Measurements from ENCODE around the gene TMCC2. TPM values are rescaled to one million over a fixed set of nuclear protein-coding genes. Genes with fewer than 3 reads are reported as not detected.

The TMCC2 gene
- total and polyA plus RNA-seq, 2 of the 8 experiments (the other 6 are each of a cell fraction or from before 2014, with no cell fraction given) = 6.7 to 6.8 TPM

GRCh38 chr1:205245096-205245495, 17.4 kb downstream of the TMCC2 start:
- Histone ChIP-seq H4K91ac (replicated peaks; ENCODE audit: insufficient read length, low read length) (no peak overlapping the region), H2BK5ac (ENCODE audit: low read depth, low read length) (no peak overlapping the region), H3K56ac (replicated peaks; ENCODE audit: insufficient read length, low read depth, low read length) (no peak overlapping the region), H4K5ac (ENCODE audit: insufficient read length, low read depth, low read length) (no peak overlapping the region), H2BK12ac (ENCODE audit: low read depth, low read length) (no peak overlapping the region), H3K9ac (replicated peaks in 1 of 4; ENCODE audit: extremely low read depth in 1 of 4, low read depth in 3 of 4, low read length in 3 of 4) (no peak overlapping the region), H3K4me1 (replicated peaks in 1 of 4; ENCODE audit: control insufficient read depth in 3 of 4, insufficient read depth in 4 of 4, low read length in 3 of 4) (peaks cover 0 to 4% (median 0%) of the 10 kb centered on the region in 4 experiments; a peak in 4 of 7 replicates), H3K14ac (ENCODE audit: insufficient read length) (no peak overlapping the region), H2BK120ac (replicated peaks; ENCODE audit: low read depth, low read length) (no peak overlapping the region), H3K79me1 (ENCODE audit: low read depth, low read length) (no peaks in the 10 kb centered on the region; the same call in 1 of the 2 replicates), H3K27me3 (replicated peaks in 1 of 4; ENCODE audit: control insufficient read depth in 3 of 4, extremely low read depth in 1 of 4, insufficient read depth in 3 of 4, low read length in 3 of 4) (no peaks in the 10 kb centered on the region), H3K36me3 (ENCODE audit: control insufficient read depth in 2 of 4, insufficient read depth in 4 of 4, low read length in 3 of 4) (peaks cover 0 to 5% (median 2%) of the 10 kb centered on the region in 4 experiments; a peak in 3 of 8 replicates), H2BK15ac (ENCODE audit: low read length) (no peak overlapping the region), H3K4ac (replicated peaks; ENCODE audit: insufficient read length, low read depth, low read length) (no peak overlapping the region), H2AFZ (ENCODE audit: low read length) (no peak overlapping the region), H3K18ac (ENCODE audit: extremely low read depth, low read length) (no peak overlapping the region), H2AK5ac (ENCODE audit: low read depth, low read length) (no peak overlapping the region), H3K79me2 (ENCODE audit: control insufficient read depth in 1 of 2, insufficient read depth in 2 of 2, low read length in 2 of 2) (no peaks in the 10 kb centered on the region), H3K9me3 (ENCODE audit: insufficient read depth in 2 of 2, low read depth in 1 of 2, low read length in 1 of 2) (no peaks in the 10 kb centered on the region), H3K27ac (ENCODE audit: low read depth, low read length) (no peak overlapping the region), H2BK20ac (ENCODE audit: low read length) (no peak overlapping the region), H3K4me3 (ENCODE audit: extremely low read depth in 1 of 4, insufficient read depth in 2 of 4, low read depth in 3 of 4, low read length in 4 of 4) (no peak overlapping the region), H4K20me1 (replicated peaks in 1 of 2; ENCODE audit: control insufficient read depth in 1 of 2, insufficient read depth in 2 of 2, low read length in 2 of 2) (peaks cover 0 to 1% of the 10 kb centered on the region in 2 experiments), H3K4me2 (ENCODE audit: insufficient read depth in 1 of 2, low read depth in 2 of 2, low read length in 2 of 2) (no peak overlapping the region), H4K8ac (ENCODE audit: extremely low read depth, insufficient read depth, low read length) (no peak overlapping the region), H3K23ac (ENCODE audit: insufficient read length) (no peak overlapping the region), H3K23me2 (ENCODE audit: low read depth, low read length) (no peaks in the 10 kb centered on the region)
- WGBS, 2 experiments (ENCODE audit: extremely low coverage in 1 of 2, insufficient coverage in 1 of 2, insufficient read length in 1 of 2, insufficient replicate concordance in 2 of 2, low coverage in 1 of 2, low lambda C conversion rate in 2 of 2, missing lambda C conversion rate in 1 of 2) = 90% methylated on average over 7 of the region's 7 CpGs; no CpG with 5 or more reads in 1 of the 2 experiments
- FAIRE-seq (no peak), DNase-seq (ENCODE audit: low read depth in 1 of 2, low spot score in 2 of 2) (no peak)
- CTCF ChIA-PET (ENCODE audit: partially characterized antibody) = interaction anchor here (0.6 to 40.8 kb wide), 8 partner anchors 1 to 485 kb away, joined by 3 to 1035 read pairs (median 4); partner anchors contain the start of gene TMCC2
- POLR2A ChIA-PET (ENCODE audit: partially characterized antibody) = interaction anchor here (0.6 to 1.4 kb wide), 4 partner anchors 16 to 104 kb away, joined by 3 to 5 read pairs (median 3); partner anchors contain the start of gene TMCC2
- no peak for TF ChIP-seq KDM1A (IDR thresholded peaks at IDR 0.05; ENCODE audit: borderline replicate concordance, low read length)
- TF ChIP-seq RAD21 (IDR thresholded peaks at IDR 0.05 in 1 of 2, conservative IDR thresholded peaks at IDR 0.05 in 1 of 2; ENCODE audit: low read depth in 2 of 2, low read length in 2 of 2) = no peak
- no peak for TF ChIP-seq JUN (IDR thresholded peaks at IDR 0.05; ENCODE audit: low read depth, low read length)
- TF ChIP-seq TCF12 (IDR thresholded peaks at IDR 0.05; ENCODE audit: low read depth, low read length) = no peak
- no peak for TF ChIP-seq CREB1 (IDR thresholded peaks at IDR 0.05)

Measured in H1 (cell line).